C1 segment of cervical spinal cord (tissue), 14 donors: ENCODE measurements around the gene KLF13.
A peak's percentile ranks its signal among the peaks of the same experiment; 100 is the strongest.

Source experiments
- DNase-seq, 14 donors: peaks; one replicate each; lab custom pipeline; 2025; lab: John Stamatoyannopoulos, UW

Gene KLF13

GRCh38 chr15:31300208-31300661 lies 26.4 kb upstream of the KLF13 start:
- DNase-seq: peak in 13 of 14 donors; percentile 38 to 93 (median 81)

GRCh38 chr15:31300981-31301672 lies 25.5 kb upstream of the KLF13 start:
- DNase-seq: no peak

GRCh38 chr15:31301673-31301990 lies 25.0 kb upstream of the KLF13 start:
- no peak for DNase-seq

GRCh38 chr15:31302029-31302657 lies 24.5 kb upstream of the KLF13 start:
- no peak for DNase-seq

- no peak for DNase-seq
Measured at GRCh38 chr15:31302778-31303725, 23.6 kb upstream of the KLF13 start.

GRCh38 chr15:31303726-31304648 lies 22.6 kb upstream of the KLF13 start:
- no peak for DNase-seq

GRCh38 chr15:31304751-31305365 lies 21.8 kb upstream of the KLF13 start:
- DNase-seq: peak in 1 of 14 donors; percentile 78

- DNase-seq: no peak
Measured at GRCh38 chr15:31305375-31305774, 21.3 kb upstream of the KLF13 start.

GRCh38 chr15:31305796-31306425 lies 20.7 kb upstream of the KLF13 start:
- no peak for DNase-seq

- peak in 13 of 14 donors; percentile 46 to 95 (median 80) for DNase-seq
Measured at GRCh38 chr15:31306426-31307269, 20.0 kb upstream of the KLF13 start.

GRCh38 chr15:31307270-31308184 lies 19.1 kb upstream of the KLF13 start:
- DNase-seq: no peak

GRCh38 chr15:31308185-31308639 lies 18.4 kb upstream of the KLF13 start:
- no peak for DNase-seq

GRCh38 chr15:31309893-31310606 lies 16.6 kb upstream of the KLF13 start:
- no peak for DNase-seq

- no peak for DNase-seq
Measured at GRCh38 chr15:31311735-31312619, 14.7 kb upstream of the KLF13 start.

GRCh38 chr15:31313223-31313622 lies 13.4 kb upstream of the KLF13 start:
- DNase-seq: no peak

GRCh38 chr15:31314380-31314779 lies 12.3 kb upstream of the KLF13 start:
- no peak for DNase-seq
